Bronchial epithelial cell (primary cell): ENCODE measurements around the gene TBX10. TPM values are rescaled to one million over a fixed set of nuclear protein-coding genes. Genes with fewer than 3 reads are reported as not detected.
"Not testable (repeated sequence)": the region's sequence is repeated elsewhere in the genome, so short reads cannot be mapped to it uniquely, and the experiment has no call there.

Source experiments
- DNase-seq: peaks from one replicate; pipeline ENCODE4 v3.0.0-alpha.2; 2010; ENCODE audit warnings: low read depth
- FAIRE-seq: peaks from 2 replicates; lab custom pipeline; 2011; peaks lifted over from hg19 to GRCh38; lab: Jason Lieb, UNC
- H3K27me3 ChIP-seq: 2 replicates; pipeline ENCODE4 v1.5.1; 2011; ENCODE audit warnings: low read length; ENCODE audit not compliant: control insufficient read depth, insufficient read depth
- H3K36me3 ChIP-seq: 2 replicates; pipeline ENCODE4 v1.5.1; 2011; ENCODE audit warnings: low read length; ENCODE audit not compliant: control insufficient read depth, insufficient read depth
- H3K4me3 ChIP-seq: 2 replicates; pipeline ENCODE4 v1.5.1; 2011; ENCODE audit warnings: mild to moderate bottlenecking, low read depth, low read length, control low read depth
- total RNA-seq: library from RNA; depleted of rRNA; stranded (reverse); fragments of >200 nt; gene quantifications from 2 replicates; pipeline ENCODE4 v1.2.1, GENCODE V29; 2014
- TF ChIP-seq, protein P1 (sequence below): IDR thresholded peaks from 2 replicates; pipeline ENCODE4 v1.5.1; 2011; ENCODE audit warnings: mild to moderate bottlenecking, moderate library complexity, low read length, control low read depth, inconsistent platforms; ENCODE audit not compliant: insufficient read depth, severe bottlenecking

The TBX10 gene
- total RNA-seq, 1 donor from 2014 or later = not detected

DNA sequence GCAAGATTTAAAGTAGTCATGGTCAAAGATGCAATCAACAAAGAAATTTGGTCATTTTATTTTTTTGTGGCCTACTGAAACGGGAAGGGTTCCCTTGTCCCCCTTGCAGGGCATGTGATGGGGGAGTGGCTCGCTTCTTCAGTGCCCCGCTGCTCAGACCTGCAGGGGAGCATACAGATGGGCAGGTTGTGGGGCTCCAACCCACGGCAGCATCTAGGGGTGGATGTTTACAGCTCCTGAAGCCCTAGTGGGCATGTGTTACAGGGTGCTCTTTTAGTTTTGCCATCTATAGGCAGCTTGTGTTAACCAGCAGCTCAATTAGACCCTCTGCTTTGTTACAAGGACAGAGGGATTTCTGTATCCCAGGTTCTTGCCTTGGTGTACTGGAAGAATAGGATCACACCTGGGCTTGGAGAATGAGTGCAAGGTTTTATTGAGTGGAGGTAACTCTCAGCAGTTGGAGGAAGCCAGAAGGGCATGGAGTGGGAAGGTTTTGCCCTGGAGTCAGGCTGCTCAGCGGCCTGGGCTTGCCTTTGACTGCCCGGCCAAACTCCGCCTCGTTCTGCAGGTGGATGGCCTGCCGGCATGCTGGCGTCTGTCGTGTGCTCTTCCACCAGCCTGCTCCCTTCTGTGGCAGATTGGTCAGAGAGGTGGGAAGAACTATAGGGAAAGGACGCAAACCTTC is 46.5 kb downstream of the TBX10 start:
- peak; percentile 28 for DNase-seq
- TF ChIP-seq, protein P1, sequence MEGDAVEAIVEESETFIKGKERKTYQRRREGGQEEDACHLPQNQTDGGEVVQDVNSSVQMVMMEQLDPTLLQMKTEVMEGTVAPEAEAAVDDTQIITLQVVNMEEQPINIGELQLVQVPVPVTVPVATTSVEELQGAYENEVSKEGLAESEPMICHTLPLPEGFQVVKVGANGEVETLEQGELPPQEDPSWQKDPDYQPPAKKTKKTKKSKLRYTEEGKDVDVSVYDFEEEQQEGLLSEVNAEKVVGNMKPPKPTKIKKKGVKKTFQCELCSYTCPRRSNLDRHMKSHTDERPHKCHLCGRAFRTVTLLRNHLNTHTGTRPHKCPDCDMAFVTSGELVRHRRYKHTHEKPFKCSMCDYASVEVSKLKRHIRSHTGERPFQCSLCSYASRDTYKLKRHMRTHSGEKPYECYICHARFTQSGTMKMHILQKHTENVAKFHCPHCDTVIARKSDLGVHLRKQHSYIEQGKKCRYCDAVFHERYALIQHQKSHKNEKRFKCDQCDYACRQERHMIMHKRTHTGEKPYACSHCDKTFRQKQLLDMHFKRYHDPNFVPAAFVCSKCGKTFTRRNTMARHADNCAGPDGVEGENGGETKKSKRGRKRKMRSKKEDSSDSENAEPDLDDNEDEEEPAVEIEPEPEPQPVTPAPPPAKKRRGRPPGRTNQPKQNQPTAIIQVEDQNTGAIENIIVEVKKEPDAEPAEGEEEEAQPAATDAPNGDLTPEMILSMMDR = no peak
- Histone ChIP-seq H3K36me3 (no peaks in the 10 kb centered on the region), H3K27me3 (no peaks in the 10 kb centered on the region), H3K4me3 (no peak overlapping the region)
- no peak for FAIRE-seq

DNA sequence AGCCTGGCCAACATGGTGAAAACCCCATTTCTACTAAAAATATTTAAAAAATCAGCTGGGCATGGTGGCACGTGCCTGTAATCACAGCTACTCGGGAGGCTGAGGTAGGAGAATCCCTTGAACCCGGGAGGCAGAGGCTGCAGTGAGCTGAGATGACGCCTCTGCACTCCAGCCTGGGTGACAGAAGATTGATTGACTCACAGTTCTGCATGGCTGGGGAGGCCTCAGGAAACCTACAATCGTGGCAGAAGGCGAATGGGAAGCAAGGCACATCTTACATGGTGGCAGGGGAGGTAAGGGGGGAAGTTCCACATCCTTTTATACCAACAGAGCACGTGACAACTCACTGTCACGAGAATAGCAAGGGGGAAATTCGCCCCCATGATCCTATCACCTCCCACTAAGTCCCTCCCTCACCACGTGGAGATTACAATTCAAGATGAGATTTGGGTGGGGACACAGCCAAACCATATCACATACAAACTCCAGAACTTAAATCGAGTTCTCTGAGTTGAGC is 50.6 kb downstream of the TBX10 start:
- H3K4me3 ChIP-seq, DNase-seq, H3K27me3 ChIP-seq, FAIRE-seq: not testable (repeated sequence)
- H3K36me3 ChIP-seq = peaks cover 24% of the 10 kb centered on the region

DNA sequence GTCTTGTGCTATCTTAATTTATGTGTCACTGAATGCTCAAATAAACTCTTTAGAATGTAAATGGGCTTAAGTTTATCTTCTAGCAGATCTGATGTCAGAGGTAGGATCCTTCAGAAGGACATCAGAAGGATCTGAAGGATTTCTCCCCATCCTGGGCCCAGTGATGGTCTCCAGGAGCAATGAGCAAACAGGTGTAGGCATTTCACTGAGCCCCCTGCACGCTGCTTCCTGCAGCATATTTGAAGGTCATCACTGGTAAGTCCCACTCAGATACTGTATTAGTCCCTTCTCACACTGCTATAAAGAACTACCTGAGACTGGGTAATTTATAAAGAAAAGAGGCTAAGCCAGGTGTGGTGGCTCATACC is 51.4 kb downstream of the TBX10 start:
- Histone ChIP-seq H3K36me3 (peaks cover 24% of the 10 kb centered on the region), H3K27me3 (no peaks in the 10 kb centered on the region), H3K4me3 (no peak overlapping the region)
- no peak for FAIRE-seq
- TF ChIP-seq, protein P1 = no peak
- DNase-seq = no peak

DNA sequence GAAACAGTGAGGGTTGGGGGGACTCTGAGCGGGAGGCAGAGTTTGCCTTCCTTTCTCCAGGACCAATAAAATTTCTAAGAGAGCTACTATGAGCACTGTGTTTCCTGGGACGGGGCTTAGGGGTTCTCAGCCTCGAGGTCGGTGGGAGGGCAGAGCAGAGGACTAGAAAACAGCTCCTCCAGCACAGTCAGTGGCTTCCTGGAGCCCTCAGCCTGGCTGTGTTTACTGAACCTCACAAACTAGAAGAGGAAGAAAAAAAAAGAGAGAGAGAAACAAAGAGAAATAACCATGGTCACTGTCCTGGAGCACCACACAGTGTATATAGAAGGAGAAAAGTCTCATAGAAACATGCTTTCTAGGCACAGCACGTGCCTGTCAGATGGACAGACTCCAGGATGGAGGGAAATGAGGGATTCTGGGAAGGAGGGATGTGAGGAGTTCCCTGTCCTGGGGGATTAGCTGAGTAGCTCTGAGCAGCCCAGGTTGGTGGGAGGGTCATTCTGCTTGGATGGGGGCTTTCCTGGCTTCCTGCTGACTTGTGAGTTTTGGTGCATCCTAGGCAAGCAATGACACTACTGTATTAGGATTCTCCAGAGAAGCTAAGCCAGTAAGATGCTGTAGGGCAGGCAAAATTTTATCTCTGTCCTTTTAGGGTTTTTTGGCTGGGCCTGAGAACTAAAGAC is 52.9 kb downstream of the TBX10 start:
- Histone ChIP-seq H3K27me3 (no peaks in the 10 kb centered on the region), H3K4me3 (no peak overlapping the region), H3K36me3 (peaks cover 24% of the 10 kb centered on the region)
- TF ChIP-seq, protein P1 = no peak
- FAIRE-seq = no peak
- no peak for DNase-seq

DNA sequence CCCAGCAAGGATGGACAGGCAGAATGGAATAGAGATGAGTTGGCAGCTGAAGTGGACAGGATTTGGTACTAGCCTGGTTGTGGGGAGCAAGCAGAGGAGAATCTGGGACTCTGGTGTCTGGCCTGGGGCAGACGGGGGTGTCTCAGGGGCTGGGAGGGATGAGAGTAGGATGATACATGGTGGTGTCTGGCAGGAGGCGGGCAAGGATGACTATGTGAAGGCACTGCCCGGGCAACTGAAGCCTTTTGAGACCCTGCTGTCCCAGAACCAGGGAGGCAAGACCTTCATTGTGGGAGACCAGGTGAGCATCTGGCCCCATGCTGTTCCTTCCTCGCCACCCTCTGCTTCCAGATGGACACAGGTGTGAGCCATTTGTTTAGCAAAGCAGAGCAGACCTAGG is 53.7 kb downstream of the TBX10 start:
- no peaks in the 10 kb centered on the region for H3K27me3 ChIP-seq
- peaks cover 24% of the 10 kb centered on the region for H3K36me3 ChIP-seq
- DNase-seq = no peak
- TF ChIP-seq, protein P1 = no peak
- no peak overlapping the region for H3K4me3 ChIP-seq
- no peak for FAIRE-seq
